Transverse colon (tissue), 3 donors: ENCODE data around the gene ZNF213.

Experiments
- CTCF ChIP-seq, 5 experiments: fragments of 200-600 bp in 3 of 5; fragments of 450-650 bp in 2 of 5; sonication (generic) in 3 of 5; IDR thresholded peaks; 1 replicate in 2 of 5; 2 replicates in 3 of 5; pipeline ENCODE4 v1.5.1; 2016 to 2017; ENCODE audit warnings: antibody characterized with exemption in 5 of 5, inconsistent platforms in 3 of 5, mild to moderate bottlenecking in 2 of 5, moderate library complexity in 1 of 5
- EP300 ChIP-seq: sonication (generic); formaldehyde crosslinking; IDR thresholded peaks from one replicate; pipeline ENCODE4 v1.6.1; 2017; ENCODE audit warnings: antibody characterized with exemption, low read depth
- POLR2A ChIP-seq: fragments of 450-650 bp; IDR thresholded peaks from one replicate; pipeline ENCODE4 v1.6.1; 2016; ENCODE audit warnings: antibody characterized with exemption, mild to moderate bottlenecking, moderate library complexity

GRCh38 chr16:3188925-3189825, 54.3 kb downstream of the ZNF213 start:
- no peak for TF ChIP-seq POLR2A
- no peak for TF ChIP-seq CTCF (IDR thresholded peaks at IDR 0.05)
- TF ChIP-seq EP300 = no peak
